ENCODE data around the gene FLNC. TPM values are rescaled to one million over a fixed set of nuclear protein-coding genes. Genes with fewer than 3 reads are reported as not detected.

Gene FLNC
- total and polyA plus RNA-seq, 2 donors (not counting 1 experiment from before 2014, with no cell fraction given) = 0.01 TPM; not detected in 1

- Histone ChIP-seq H3K9ac (ENCODE audit: low read length) (no peak overlapping the region), H3K4me2 (replicated peaks; ENCODE audit: low read depth, low read length, poor library complexity, severe bottlenecking) (no peak overlapping the region), H3K27ac (ENCODE audit: low read length in 2 of 2) (no peak overlapping the region), H2AFZ (ENCODE audit: insufficient read depth, low read depth, low read length, poor library complexity, severe bottlenecking) (no peak overlapping the region), H3K9me3 (ENCODE audit: control extremely low read depth in 1 of 3, control insufficient read depth in 2 of 3, insufficient read depth in 1 of 3, low read length in 2 of 3) (no peaks in the 10 kb centered on the region), H3K4me1 (ENCODE audit: control insufficient read depth in 2 of 2, insufficient read depth in 2 of 2, low read length in 2 of 2) (no peaks in the 10 kb centered on the region), H4K20me1 (ENCODE audit: control insufficient read depth, insufficient read depth, low read length, poor library complexity, severe bottlenecking) (no peaks in the 10 kb centered on the region), H3K79me2 (ENCODE audit: control insufficient read depth, insufficient read depth, low read length) (no peaks in the 10 kb centered on the region), H3K27me3 (replicated peaks in 1 of 4; ENCODE audit: control extremely low read depth in 1 of 4, control insufficient read depth in 3 of 4, insufficient read depth in 4 of 4, low read length in 3 of 4) (no peaks in the 10 kb centered on the region), H3K36me3 (replicated peaks in 1 of 2; ENCODE audit: control extremely low read depth in 1 of 2, control insufficient read depth in 1 of 2, extremely low read depth in 1 of 2, insufficient read depth in 2 of 2, low read length in 1 of 2) (no peaks in the 10 kb centered on the region), H3K4me3 (ENCODE audit: control extremely low read depth in 1 of 5, extremely low read depth in 1 of 5, insufficient read depth in 1 of 5, low read depth in 2 of 5, low read length in 4 of 5) (no peak overlapping the region)
- TF ChIP-seq, protein P1, sequence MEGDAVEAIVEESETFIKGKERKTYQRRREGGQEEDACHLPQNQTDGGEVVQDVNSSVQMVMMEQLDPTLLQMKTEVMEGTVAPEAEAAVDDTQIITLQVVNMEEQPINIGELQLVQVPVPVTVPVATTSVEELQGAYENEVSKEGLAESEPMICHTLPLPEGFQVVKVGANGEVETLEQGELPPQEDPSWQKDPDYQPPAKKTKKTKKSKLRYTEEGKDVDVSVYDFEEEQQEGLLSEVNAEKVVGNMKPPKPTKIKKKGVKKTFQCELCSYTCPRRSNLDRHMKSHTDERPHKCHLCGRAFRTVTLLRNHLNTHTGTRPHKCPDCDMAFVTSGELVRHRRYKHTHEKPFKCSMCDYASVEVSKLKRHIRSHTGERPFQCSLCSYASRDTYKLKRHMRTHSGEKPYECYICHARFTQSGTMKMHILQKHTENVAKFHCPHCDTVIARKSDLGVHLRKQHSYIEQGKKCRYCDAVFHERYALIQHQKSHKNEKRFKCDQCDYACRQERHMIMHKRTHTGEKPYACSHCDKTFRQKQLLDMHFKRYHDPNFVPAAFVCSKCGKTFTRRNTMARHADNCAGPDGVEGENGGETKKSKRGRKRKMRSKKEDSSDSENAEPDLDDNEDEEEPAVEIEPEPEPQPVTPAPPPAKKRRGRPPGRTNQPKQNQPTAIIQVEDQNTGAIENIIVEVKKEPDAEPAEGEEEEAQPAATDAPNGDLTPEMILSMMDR (IDR thresholded peaks at IDR 0.05) = no peak
- no peak for TF ChIP-seq EZH2 (IDR thresholded peaks at IDR 0.05; ENCODE audit: borderline replicate concordance, insufficient read depth, low read depth, low read length, poor library complexity, severe bottlenecking)
- ChIA-PET CTCF (no interaction called here), POLR2A (no interaction called here)
- intact Hi-C loops (cut with micrococcal nuclease) = no loop called here
- no peak for DNase-seq
- Mint-ChIP-seq H3K9me3 (ENCODE audit: insufficient read depth) (no peaks in the 10 kb centered on the region), H3K27ac (no peak overlapping the region), H3K27me3 (no peaks in the 10 kb centered on the region), H3K4me1 (no peaks in the 10 kb centered on the region), H3K4me3 (no peak overlapping the region)
- no peak for ATAC-seq (ENCODE audit: low read depth)
- WGBS (ENCODE audit: insufficient coverage) = no CpG with 5 or more reads among the region's 3 CpGs
Observed at GRCh38 chr7:128800567-128800966, 29.6 kb upstream of the FLNC start.

- Mint-ChIP-seq H3K4me1 (no peaks in the 10 kb centered on the region), H3K27ac (no peak overlapping the region), H3K27me3 (no peaks in the 10 kb centered on the region), H3K4me3 (no peak overlapping the region), H3K9me3 (ENCODE audit: insufficient read depth) (no peaks in the 10 kb centered on the region)
- Histone ChIP-seq H3K36me3 (replicated peaks in 1 of 2; ENCODE audit: control extremely low read depth in 1 of 2, control insufficient read depth in 1 of 2, extremely low read depth in 1 of 2, insufficient read depth in 2 of 2, low read length in 1 of 2) (no peaks in the 10 kb centered on the region), H3K4me1 (ENCODE audit: control insufficient read depth in 2 of 2, insufficient read depth in 2 of 2, low read length in 2 of 2) (no peaks in the 10 kb centered on the region), H3K27ac (ENCODE audit: low read length in 2 of 2) (no peak overlapping the region), H3K27me3 (replicated peaks in 1 of 4; ENCODE audit: control extremely low read depth in 1 of 4, control insufficient read depth in 3 of 4, insufficient read depth in 4 of 4, low read length in 3 of 4) (no peaks in the 10 kb centered on the region), H2AFZ (ENCODE audit: insufficient read depth, low read depth, low read length, poor library complexity, severe bottlenecking) (no peak overlapping the region), H4K20me1 (ENCODE audit: control insufficient read depth, insufficient read depth, low read length, poor library complexity, severe bottlenecking) (no peaks in the 10 kb centered on the region), H3K79me2 (ENCODE audit: control insufficient read depth, insufficient read depth, low read length) (no peaks in the 10 kb centered on the region), H3K9me3 (ENCODE audit: control extremely low read depth in 1 of 3, control insufficient read depth in 2 of 3, insufficient read depth in 1 of 3, low read length in 2 of 3) (no peaks in the 10 kb centered on the region), H3K4me2 (replicated peaks; ENCODE audit: low read depth, low read length, poor library complexity, severe bottlenecking) (no peak overlapping the region), H3K9ac (ENCODE audit: low read length) (no peak overlapping the region), H3K4me3 (ENCODE audit: control extremely low read depth in 1 of 5, extremely low read depth in 1 of 5, insufficient read depth in 1 of 5, low read depth in 2 of 5, low read length in 4 of 5) (no peak overlapping the region)
- ChIA-PET POLR2A (no interaction called here), CTCF (no interaction called here)
- TF ChIP-seq, protein P1 (IDR thresholded peaks at IDR 0.05) = no peak
- no peak for TF ChIP-seq EZH2 (IDR thresholded peaks at IDR 0.05; ENCODE audit: borderline replicate concordance, insufficient read depth, low read depth, low read length, poor library complexity, severe bottlenecking)
- DNase-seq = no peak
- no peak for ATAC-seq (ENCODE audit: low read depth)
- WGBS (ENCODE audit: insufficient coverage) = 98% methylated on average over 7 of the region's 9 CpGs
- intact Hi-C loops (cut with micrococcal nuclease) = no loop called here
Observed at GRCh38 chr7:128801003-128801402, 29.2 kb upstream of the FLNC start.

All from B cell (primary cell).